Amniotic epithelial cell (primary cell): Measurements from ENCODE around the gene DIO1.
A peak's percentile ranks its signal among the peaks of the same experiment; 100 is the strongest.

ENCODE experiments used
- DNase-seq: peaks from one replicate; pipeline ENCODE4 v3.0.0-alpha.2; 2010; ENCODE audit warnings: low read depth

The DIO1 gene

DNA sequence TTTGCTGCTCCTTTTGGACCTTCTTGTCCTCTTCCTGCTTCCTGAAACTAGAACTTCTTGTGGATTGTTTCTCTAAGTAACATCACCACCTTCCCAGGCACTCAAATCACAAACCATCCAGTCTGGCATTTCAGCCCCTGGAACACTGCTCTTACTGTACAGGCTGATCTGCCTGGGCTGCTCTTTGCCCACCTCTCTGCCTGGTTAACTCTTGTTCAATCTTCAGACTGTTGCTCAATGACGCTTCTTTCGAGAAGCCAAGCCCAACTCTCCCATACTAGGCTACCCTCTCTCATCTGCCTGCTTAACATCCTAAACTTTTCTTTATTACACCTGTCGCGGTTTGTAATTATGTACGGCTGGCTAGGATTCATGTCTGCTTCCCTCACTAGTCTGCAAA, 657 bp downstream of the DIO1 start:
- no peak for DNase-seq

DNA sequence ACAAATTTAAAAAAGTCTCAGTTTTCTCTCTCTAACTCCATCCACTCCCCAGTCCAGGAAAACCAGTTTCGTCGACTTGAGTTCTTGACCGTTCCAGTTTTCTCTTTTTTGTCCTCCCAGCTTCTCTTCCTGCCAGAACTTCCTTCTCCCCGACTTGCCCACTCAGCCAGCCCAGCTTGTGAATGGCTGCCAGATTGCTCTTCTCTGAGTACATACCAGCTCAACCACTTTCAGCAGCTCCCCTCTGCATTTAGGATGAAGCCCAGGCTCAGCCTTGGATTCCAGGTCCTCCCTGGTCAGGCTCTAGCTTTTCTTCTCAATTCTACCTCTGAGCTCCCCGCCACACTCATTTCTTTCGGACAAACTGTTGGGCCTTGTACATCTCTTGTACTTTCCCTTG, 1.4 kb downstream of the DIO1 start:
- DNase-seq: no peak

DNA sequence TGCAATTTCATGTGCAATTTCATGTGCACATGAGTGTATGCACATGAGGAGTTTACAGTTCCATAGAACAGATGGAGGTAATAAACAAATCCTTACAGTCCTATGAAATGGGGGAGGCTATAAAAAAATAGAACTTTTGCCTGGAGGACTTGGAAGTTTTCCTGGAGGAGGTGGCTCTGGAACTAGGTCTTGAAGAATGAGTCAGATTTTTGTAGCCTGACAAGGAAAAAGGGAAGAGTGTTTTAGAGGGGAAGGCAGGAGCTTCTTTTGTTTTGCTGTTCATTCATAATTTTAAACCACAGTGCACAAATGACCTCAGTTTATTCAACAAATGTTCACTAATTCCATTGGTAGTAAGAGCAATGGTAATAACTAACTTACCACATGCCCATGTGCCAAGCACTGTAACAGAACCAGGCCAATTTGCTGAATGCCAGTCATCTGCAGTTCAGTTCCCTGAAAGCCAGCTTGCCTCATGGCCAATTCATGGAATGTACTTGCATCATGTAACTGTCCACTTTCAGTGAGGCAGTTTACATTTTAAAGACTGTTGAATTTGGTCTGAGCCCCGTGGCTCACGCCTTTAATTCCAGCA, 2.7 kb downstream of the DIO1 start:
- peak; percentile 80 for DNase-seq

DNA sequence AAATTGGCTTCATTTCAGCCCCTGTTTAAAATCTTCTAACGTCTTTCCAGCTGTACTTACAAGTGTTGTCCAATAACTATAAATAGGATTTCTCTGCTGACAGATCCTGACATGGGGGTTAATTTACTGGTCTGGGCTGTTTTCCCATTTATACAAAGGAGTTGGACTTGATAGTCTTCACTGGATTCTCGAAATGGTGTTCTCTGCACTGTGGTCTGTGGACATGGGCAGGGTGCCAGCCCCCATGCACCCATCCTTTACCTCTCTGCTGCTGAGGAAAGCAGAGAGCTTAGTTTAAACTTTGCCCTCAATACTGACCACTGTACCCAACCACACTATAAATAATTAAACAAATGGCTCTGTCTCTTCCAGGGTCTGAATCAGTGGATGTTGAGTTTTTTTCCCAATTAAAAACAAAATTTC, 5.2 kb downstream of the DIO1 start:
- peak; percentile 95 for DNase-seq

DNA sequence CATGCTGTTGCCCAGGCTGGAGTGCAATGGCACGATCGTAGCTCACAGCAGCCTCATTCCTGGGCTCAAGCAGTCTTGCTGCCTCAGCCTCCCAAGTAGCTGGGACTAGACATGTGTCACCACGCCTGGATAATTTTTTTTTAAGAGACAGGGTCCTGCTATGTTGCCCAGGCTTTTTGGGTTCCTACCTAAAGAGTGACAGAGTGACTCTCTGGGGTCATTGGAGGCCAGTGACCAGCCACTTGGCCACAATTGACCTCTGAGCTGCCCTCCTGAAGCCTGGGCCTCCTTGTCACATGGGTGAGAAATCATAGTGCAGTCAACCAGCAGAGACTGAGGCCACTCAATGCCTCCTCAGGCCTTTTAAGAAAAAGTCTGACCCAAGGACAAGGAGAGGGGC, 5.7 kb downstream of the DIO1 start:
- no peak for DNase-seq

DNA sequence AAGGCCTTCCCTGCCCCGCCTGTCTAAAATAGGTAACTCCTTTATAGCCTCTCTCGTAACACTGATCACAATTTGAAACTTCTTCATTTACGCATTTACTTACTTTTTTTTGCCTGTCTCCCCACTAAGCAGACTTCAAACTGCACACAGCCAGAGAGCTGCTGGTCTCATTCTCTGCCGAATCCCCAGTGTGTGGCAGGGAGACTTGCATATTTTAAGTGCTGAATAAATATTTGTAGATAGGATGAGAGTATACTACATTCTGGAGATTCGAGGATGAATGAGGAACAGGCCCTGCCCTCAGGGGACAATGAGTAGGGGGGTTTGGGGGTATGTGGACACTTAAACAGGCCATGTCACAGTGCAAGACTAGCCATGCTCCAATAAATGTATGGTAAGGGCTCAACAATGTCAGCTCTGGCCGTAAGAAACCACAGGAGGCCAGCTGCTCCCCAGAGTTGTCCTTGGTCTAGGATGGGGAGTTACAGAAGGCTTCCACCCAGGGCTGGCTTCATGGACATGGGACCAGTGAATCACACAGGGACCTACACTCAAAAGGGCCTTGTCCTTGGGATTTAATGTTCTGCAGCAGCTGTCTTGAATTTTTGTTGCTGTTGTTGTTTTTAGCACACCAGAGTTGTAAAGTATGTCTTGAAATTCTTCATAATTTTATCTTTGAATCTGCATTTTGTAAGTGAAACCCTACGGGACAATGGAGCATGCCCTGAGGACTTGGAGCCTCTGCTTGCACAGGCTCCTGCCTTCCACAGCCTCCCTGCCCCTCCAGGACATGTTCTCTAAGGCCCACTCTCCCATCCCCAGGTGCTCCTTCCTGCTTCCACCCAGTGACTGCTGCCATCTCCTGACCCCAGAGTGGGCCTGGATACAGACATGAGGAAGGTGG, 8.5 kb downstream of the DIO1 start:
- DNase-seq: peak; percentile 24

DNA sequence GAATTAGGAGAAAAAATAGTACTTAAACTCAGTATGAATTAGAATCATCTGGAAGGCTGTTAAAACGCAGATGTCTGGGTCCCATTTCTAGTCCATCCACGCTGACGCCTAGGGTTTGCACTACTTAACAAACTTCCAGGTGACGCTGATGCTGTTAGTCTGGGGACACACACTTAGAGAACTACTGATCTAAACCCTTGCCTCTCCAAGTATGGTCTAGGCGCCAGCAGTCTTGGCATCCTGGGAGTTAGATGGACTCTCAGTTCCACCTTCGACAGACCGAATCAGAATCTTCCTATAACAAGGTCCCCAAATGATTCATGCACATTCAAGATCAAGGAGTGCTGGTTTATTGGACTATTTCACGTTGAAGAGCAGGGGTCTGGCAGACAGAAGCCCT, 11.5 kb downstream of the DIO1 start:
- DNase-seq: no peak

DNA sequence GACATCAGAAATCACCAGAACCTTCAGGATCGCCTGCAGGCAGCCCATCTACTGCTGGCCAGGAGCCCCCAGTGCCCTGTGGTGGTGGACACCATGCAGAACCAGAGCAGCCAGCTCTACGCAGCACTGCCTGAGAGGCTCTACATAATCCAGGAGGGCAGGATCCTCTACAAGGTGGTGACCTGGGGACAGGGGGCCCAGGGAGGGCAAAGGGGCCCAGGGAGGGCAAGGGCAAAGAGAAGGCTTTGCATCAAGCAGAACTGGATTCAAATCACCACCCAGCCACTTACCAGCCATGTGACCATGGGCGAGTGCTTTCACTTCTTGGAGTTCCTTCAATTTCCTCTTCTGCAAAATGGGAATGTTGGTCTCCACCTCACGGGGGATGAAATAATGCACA, 12.1 kb downstream of the DIO1 start:
- DNase-seq: no peak

DNA sequence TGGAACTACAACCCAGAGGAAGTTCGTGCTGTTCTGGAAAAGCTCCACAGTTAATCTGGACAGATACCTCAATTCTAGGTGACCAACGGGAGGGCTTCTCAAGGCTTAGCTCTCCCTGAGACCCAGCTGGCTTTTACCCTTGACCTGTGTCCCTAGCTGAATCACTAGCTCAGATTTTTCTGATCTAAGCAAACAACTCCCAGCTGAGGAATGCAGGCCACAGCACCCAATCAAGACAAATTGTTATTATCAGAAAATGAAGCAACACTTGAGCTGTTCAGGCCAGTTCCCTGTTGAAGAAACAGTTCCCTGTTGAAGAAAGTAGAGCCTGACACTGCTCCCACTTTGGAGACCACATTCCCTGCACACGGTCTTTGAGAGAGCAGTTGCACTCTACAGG, 16.0 kb downstream of the DIO1 start:
- peak; percentile 79 for DNase-seq

DNA sequence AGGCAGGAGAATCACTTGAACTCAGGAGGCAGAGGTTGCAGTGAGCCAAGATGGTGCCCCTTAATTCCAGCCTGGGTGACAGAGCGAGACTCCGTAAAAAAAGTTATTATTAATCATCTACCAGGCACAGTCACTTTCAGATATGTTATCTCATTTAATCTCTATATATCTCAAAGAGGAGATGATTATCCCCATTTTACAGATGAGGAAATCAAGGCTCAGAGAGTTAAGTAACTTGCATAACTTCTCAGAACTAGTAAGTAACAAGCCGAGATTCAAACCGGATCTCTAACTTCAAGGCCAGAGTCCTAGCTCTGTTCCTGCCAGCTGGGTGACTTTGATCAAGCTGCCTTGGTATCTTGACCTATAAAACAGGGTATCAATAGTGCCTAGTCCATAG, 17.5 kb downstream of the DIO1 start:
- DNase-seq: no peak

DNA sequence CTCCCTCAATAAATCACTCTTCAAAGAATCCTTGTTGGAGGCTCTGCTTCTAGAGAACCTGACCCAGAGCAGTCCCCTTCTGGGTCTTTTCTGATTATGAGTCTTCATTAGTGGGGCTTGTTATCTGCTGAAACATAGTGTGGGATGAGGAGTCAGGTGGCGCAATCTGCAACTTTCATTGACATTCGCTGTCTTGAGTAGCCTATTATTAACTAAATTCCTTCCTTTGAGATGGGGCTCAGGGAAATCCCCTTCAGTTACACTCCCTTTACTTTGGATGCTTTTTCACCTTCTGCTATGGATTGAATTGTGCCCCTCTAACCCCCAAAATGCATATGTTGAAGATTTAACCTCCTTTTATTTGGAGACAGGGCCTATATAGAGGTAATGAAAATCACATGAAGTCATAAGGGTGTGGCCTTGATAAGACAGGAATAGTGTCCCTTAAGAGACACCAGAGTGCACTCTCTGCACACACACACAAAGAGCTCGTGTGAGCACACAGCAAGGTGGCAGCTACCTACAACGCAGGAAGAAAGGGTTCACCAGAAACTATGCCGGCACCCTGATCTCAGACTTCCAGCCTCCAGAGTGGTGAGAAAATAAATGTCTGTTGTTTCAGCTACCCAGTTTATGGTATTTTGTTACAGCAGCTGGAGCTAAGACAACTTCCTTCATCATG, 19.5 kb downstream of the DIO1 start:
- peak; percentile 42 for DNase-seq

DNA sequence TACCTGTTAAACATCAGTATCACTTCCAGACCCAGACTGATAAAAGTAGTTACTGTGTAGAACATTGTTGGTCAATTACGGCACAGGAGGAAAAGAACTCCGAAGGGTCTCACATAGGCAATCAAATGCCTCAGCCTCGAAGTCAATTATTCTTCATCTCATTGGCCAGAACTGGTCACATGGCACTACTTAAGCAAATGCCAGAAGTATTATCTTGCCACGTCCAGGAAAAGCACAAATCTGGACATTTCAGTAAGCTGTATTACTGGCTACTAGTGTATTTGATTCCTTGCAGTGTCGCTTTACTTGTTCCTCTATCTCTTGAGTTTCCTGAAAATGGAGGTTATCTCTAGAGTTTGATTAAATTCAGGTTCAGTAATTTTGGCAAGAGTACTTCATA, 24.4 kb downstream of the DIO1 start:
- DNase-seq: no peak

DNA sequence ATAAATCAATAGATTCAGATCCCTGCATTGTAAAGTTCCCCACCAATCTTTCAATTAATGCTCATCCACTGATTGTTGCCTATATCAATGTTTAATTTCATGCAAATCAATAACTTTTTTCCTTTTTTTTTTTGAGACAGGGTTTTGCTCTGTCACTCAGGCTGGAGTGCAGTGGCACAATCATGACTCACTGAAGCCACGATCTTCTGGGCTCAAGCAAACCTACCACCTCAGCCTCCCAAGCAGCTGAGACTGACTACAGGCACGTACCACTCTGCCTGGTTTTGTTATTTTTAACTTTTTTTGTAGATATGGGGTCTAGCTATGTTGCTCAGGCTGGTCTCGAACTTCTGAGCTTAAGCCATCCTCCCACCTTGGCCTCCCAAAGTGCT, 25.7 kb downstream of the DIO1 start:
- peak; percentile 22 for DNase-seq

DNA sequence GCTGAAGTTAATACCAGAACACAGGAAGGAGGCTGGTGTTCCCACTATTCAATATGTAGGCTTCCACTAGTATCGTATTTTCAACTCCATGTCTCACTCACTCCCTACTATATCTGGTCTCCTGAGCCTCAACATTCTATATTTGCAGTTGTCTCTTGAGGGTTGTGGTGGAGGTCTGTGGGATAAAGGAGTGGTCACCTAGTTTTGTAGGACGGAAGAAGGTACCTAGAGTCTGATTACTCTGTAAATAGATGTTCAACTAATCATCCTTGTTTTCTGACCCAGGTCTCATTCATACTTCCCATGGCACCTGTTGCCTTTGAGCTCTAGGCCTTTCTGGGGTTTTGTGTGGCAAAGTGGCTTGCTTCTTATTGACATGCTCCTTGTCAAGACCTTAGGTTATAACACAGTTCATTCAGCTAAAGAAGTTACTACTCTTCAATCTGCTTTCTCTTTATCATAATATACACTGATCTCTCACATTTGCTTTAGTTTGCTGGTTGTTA, 33.4 kb downstream of the DIO1 start:
- DNase-seq: no peak

DNA sequence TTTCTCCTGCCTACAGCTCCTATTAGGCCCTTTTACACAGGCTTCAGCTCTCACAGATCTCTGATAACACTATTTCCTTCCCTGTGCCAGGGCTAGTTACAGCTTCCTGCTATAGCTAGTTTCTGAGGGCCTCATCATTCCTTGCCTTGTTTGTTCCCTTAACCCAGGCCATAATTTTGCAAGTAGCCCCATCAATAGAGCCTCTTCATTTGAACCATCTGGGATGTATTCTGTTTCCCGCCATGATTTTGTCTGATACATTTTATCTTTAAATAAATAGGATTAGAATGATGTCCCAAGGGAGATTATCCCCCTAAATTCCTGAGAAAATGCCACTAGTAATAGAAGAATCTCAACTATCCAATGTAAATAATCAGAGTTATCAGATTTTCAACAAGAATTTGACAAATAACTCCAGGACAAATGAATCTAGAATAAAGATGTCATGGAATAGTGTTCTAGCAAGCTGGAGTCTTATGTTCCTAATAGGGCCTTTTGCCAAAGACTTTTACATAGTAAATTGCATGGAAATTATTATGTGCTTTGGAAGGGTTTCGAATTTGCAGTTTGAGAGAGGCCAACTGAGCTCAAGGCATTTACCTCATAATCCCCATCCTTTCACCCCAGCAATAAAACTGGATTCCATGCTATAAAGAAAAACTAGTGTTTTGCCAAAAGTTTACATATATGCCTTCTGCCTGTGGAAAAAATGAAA, 35.4 kb downstream of the DIO1 start:
- DNase-seq: no peak

DNA sequence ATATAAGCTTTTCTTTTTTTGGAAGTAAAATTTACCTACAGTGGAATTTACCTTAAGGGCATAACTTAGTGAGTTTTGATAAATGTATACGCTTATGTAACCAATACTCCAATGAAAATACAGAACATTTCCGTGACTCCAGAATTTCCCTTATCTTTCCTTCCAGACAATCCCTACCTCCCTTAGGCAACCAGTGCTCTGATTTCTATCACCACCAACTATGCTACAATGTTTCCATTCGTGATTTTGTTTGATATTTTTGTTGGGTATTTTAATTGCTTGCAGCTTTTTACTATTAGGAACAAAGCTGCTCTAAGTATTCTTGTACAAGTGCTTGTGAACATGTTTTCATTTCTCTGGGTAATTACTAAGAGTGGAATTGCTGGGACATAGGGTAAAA, 36.9 kb downstream of the DIO1 start:
- DNase-seq: no peak

DNA sequence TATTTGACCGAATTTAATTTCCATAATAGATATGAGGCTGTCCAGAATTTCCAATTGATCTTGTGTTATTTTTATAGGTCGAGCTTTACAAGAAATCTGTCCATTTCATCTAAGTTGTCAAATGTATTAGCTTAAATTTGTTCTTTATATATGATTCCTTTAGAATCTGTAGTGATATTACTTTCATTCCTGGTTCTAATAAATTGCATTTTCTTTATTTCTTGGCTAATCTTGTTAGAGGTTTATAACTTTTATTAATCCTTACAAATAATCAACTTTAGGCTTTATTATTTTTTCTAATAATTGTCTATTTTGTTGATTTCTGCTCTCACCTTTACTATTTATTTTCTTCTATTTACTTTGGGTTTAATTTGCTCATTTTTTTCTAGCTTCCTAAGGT, 37.5 kb downstream of the DIO1 start:
- no peak for DNase-seq

DNA sequence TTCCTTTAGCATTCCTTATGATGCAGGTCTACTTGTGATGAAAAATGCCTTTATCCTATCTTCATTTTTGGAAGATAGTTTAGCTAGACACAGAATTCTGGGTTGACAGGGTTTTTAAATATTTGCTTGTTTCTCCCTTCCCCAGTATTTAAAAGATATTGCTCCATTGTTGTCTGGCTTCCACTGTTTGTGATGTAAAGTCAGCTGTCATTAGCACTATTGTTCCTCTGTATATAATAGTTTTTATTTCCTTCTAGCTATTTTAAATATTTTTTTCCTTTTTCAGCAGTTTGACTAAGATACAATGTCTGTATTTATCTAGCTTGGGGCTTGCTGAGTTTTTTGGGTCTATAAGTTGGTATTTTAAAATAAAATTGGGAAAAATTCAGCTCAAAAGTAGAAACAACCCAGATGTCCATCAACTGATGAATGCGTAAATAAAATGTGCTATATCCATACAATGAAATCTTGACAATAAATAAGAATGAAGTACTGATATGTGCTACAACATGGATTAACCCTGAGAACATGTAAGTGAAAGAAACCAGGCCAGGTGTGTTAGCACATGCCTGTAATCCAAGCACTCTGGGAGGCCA, 40.3 kb downstream of the DIO1 start:
- DNase-seq: no peak

DNA sequence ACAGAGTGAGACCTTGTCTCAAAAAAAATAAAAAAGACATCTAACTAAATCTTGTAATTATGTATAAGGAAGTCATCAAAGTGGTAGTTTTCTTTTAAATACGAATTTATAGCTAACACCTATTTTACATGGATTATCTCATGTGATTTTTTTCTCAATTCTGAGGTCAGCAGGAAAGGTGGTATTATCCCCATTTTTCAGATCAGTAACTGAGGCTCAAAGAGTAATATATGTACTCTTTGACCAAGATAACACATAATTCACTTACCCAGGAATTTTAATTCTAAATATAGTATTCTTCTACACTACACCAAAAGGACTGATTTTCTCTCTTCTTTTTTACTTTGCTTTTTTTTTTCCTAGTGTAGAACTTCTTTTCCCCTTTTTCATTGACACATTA, 42.4 kb downstream of the DIO1 start:
- DNase-seq: no peak

DNA sequence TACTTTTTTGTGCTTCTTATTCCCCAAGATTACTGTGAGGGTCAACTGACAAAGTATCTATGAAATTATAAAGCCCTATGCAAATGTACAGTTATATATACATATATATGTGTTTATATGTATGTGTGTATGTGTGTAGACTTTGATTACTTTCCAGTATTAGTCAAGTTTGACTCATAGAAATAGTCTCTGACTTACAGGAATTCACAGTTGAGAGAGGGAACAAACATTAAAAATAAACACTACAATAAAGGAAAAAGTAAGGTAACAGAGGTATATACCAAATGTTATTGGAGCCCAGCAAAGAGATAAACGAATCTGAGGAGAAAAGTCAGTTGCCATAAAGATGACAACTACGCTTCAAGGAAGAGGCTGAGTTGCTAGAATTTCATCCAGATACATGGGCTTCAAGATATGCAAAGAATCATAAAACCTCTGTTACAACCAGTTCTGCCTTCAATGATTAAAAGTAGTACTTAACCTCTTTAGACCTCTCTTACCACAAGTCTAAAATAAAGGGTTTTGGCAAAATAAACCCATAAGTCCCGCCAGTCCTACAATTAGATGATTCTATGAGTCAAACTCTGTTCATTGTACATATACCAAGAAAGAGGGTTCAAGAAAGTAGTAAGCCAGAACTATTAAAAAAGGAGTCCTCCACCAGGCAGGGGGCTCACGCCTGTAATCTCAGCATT, 44.3 kb downstream of the DIO1 start:
- DNase-seq: peak; percentile 63
